HG03565 (cell line): ENCODE data around the gene SND1.

Experiments used
- ATAC-seq: cut with Tn5 transposase; IDR thresholded peaks from one replicate; pipeline ENCODE4 v1.9.1; 2021; ENCODE audit warnings: mild to moderate bottlenecking, moderate library complexity; ENCODE audit not compliant: unreplicated experiment

The SND1 gene

DNA sequence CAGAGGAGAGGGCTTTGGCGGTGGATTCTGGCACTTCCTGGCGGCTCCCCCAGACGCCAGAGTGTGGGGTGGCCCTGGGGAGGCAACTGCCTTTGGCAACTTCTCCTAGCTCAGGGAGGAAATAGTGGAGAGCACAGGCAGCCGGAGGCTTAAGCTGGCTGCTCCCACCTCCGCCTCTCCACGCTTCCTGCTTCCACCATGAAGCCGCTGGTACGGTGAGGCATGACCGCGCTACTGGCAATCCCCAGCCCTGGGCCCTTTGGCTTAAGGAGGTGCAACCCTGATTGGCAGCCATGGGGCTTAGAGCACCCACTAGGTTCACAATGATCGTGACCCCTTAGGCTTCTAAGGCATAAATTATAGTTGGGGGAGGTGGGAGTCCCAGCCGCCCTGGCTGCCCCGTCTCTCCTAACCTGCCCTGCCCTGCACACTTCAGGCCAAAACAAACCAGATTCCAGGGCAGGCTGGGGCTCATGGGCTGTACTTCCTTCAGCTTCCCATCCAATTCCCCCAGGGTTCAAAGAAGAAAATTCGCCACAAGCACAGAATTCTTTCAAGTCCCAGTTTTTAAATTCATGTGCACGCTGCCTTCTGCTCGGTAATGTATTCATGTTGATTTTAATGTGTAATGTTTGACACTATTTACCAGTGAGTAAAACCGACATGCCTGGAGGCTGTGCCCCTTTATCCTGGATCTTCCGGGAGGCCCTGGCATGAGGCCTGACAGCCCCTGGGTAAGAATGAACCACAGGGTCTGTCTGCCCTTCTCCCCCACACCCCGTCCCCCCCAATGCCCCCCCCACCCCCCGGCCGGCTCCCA, 469.9 kb downstream of the SND1 start:
- ATAC-seq: no peak

DNA sequence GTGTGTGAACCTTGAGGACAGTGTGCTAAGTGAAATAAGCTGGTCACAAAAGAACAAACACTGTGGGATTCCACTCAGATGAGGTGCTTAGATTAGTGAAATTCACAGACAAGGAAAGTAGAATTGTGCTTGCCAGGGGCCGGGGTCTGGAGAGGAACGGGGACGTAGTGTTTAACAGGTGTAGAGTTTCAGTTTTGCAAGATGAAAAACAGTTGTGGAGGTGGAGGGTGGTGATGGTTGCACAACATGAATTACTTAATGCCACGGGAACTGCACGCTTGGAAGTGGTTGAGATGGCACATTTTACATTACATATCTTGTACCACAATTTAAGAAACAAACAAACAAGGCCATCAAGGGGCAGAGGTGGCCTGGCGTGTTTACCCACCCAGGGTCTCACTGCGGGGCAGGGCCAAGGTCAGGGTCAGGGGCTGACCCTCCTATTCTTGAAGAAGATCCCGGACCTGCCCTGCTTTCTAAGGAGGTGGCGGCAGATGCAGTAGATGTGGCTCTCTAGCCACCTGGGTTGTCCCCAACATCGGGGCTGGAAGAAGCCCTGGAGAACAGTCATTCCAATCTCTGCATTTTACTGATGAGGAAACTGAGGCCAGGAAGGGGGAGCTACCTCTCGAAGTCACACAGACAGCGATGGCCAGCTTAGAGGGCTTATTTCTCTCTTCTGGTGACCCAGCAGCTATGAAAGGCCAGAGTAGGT, 470.7 kb downstream of the SND1 start:
- ATAC-seq: no peak

DNA sequence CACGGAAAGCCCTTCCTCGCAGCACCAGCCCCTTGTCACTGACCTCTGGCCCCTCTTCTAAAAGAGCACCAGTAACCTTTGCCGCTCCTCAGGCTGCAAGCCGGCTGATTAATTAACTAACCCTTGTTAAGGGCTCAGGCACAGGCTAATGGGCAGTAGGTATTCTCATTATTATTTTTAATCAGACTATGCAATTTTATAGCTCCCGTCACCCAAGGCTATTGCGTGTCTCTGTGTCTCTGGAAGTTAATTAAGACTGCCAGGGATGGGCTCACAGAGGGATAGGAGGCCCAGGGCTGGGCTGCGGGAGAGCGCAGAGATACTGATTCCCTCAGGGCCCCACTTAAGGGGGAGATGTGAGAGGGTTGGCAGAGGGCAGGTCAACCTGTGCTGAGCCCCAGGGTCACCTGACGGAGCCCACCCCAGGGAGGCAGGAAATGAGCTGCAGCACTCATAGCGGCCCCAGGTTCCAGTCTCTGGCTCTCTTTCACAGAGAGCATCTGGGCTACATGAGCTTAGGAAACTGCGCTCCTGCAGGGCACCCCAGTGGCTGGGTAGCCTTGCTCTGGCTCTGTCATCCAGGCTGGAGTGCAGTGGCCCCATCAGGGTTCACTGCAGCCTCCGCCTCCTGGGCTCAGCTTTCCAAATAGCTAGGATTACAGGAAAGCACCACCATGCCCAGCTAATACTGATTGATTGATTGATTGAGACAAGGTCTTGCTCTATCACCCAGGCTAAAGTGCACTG, 471.5 kb downstream of the SND1 start:
- no peak for ATAC-seq

DNA sequence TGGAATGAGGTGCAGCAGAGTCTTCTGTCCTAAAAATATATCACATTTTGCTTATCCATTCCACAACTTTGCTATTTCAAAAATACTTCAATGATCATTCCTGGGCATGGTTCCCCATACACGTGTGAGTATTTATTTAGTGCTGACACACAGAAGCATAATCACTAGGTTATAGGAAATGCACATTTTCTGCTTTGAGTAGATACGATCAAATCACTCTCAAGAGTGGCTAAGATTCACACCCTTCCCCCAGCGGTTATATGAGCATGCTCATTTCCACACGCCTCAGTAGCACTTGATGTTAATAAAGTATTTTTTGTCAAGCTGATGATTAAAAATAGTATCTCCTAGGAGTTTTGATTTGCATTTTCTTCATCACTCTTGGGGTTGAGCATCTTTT, 472.8 kb downstream of the SND1 start:
- ATAC-seq: no peak

DNA sequence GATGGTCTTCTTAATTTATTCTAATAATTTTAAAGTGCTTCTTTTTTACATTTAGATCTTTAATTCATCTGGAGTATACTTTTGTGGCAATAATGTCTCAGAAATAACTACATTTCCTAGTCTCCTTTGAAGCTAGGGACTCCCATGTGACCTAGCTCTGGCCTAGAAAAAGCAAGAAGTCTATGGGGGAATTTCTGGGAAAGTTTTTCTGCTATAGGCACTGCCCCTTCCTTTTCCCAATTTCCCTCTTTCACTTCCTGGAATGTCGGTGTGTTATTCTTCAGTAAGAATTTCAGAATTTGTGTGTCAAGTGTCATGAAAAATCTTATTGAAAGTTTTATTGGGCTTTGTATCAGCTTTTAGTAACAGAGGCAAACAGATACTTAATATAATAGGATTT, 473.8 kb downstream of the SND1 start:
- no peak for ATAC-seq

DNA sequence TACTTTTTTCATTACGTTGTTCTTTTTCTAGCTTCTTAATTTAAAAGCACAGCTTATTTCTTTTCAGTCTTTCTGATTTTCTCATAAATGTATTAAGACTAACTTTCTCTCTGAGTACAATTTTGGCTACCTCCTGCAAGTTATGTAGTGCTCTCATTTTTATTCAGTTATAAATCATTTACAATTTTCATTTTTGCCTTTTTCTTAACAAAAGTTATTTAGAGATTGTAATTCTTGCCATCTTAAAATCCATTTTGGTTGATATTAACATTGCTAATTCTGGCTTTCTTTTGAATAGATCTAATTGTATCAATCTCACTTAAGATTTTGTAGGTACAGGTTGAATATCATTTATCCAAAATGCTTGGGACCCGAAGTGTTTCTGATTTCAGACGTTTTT, 476.4 kb downstream of the SND1 start:
- no peak for ATAC-seq

DNA sequence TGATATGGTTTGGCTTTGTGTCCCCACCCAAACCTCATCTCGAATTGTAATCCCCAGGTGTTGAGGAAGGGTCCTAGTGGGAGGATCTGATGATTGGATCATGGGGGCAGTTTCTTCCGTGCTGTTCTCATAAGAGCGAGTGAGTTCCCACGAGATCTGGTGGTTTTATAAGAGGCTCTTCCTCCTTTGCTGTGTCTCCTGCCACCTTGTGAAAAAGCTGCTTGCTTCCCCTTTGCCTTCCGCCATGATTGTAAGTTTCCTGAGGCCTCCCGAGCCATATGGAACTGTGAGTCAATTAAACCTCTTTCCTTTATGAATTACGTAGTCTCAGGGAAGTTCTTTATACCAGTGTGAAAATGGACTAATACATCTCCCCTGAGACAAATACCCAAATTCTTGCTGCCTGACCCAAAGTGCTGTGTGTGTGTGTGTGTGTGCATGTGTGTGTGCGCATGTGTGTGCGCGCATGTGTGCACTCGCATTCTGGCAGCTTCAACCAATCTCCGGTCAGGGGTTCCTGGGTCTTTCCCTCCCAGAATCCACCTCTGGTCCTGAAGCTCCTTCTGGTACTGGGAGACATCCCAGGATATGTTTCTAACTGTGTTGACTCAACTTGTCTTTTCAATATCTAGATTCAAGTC, 477.4 kb downstream of the SND1 start:
- no peak for ATAC-seq

DNA sequence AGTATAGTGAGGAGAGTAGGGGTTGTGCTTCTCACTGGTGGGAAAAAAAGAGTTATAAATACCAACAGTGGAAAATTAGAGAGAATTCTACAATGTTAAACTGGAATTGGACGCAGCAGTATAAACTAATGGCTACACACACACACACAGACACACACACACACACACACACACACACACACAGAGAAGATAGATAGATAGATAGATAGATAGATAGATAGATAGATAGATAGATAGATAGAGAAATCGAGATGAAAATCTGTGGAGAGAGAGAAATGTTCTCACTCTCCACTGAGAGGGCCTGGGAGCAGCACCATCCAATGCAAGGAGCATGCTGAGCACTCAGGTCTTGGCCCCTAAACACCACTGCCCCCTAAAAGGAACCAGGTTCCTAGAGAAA, 479.1 kb downstream of the SND1 start:
- no peak for ATAC-seq

DNA sequence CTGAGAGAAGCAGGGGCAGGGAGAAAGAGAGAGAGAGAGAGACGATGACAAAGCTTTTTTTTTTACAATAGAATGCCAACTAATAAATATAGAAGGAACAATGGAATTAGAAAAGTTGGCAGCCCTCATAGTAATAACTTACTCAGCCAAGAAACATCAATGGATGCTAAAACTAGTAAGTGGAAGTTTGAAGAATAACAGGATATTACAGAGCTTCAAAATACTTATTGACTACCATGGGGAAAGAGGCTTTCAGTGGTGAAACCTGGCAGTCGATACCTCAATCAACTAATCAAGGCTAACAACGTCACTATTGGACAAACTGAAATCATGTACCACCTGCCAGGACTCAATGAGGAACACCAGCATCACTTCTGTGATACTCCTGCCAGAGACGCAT, 479.7 kb downstream of the SND1 start:
- ATAC-seq: no peak

DNA sequence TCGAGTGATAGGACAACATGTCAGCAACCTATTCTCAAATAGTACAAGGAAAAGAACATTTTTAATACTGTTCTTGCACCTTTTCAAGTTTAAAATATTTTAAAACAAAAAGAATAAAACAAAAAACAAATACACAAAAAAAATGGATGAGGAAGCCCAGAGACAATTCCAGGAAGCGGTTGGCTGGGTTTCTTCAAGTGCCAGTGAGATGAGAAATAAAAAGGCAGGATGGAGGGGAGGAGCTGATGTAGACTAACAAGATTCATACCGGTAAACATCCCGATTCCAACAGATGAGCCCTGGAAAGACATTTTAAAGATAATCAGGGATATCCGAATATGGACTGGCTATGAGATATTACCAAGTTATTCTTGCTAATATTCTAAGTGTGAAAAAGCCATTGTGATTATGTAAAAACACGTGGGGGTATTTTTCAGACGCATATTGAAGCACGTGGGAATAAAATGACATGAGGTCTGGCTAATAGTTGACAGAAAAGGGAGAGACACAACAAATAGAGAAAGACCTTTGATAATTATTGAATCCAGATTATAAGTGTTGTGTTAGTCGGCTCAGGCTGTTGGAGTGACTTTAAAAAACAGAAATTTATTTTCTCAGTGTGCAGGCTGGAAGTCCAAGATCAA, 480.6 kb downstream of the SND1 start:
- ATAC-seq: no peak

DNA sequence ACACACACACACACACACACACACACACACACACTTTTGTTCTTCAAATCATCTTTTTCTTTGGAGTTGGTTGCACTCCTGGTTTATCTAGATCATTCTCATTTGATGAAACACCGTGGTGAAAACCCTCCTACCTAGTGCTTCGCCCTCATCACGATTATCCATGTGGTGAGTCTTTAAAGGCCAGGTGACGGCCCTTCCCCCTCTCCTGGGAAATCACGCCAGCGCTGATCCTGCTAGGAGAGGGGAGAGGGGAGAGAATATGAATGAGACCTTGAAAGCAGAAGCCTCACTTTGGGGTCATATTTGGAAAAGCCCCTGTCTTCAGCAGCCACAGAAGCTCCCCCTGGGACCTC, 483.1 kb downstream of the SND1 start:
- ATAC-seq: no peak

DNA sequence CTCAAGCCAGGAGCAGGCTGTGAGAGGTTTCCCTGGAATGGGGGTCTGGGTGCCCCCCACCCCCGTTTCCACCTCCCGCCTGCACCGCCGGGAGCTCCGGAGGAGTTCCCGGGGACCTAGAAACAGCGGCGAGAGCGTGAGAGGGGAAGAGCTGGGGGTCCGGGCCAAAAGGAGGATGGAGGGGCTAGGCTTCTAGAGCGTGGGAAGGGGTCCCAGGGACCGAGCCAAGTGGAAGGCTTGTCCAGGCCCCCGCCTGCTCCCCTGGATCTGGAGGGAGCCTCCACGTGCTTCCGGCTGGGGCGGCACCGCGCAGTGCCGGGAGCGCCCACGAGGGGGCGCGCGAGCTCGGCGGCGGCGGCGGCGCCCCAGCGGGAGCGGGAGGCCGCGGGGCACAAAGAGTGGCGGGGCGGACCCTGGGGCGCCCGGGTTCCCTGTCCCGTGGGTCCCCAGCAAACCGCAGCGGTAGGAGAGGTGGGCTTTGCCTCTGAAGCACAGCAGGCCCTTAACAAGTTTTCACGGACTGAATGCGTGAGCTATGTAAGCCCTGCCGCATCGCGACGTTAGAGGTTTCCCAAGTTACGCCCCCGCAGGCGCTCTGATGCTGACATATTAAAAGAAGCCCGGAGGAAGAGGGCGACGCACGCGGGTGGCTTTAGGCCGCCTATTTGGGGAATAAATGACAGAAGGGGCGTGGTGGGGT, 483.7 kb downstream of the SND1 start:
- ATAC-seq: peak; percentile 78

DNA sequence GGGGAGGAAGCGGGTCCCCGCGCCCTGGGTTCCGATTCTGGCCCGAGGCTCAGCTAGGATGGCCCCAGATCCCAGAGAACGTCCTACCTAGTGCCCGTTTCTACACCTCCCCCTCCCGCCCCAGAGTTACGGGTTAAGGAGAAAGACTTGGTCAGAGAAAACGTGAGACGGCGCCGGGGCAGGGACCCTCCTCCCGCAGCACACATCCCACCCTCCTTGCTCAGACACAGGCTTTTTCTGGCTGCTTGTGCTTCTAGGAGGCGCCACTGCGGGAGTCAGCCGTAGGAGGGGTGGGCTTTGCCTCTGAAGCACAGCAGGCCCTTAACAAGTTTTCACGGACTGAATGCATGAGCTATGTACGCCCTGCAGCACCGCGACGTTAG, 484.2 kb downstream of the SND1 start:
- no peak for ATAC-seq

DNA sequence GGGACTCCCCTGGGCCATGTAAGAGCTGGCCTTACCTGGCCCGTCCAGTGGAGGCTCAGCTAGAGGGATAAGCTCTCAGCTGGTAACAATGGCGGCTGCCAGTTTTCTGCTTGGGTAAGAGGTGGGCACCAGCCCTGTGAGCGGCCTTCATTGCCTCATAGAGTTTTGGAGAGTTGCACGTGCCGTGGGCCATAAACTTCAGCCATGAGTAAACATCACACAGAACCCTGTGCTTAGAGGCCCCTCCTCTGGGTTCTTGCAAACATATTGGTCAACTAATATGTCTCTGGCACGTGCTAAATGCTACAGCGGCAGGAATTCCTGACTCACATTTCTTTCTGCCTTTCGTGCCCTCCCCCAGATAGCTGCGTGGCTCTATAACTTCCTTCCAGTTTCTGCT, 485.2 kb downstream of the SND1 start:
- no peak for ATAC-seq

DNA sequence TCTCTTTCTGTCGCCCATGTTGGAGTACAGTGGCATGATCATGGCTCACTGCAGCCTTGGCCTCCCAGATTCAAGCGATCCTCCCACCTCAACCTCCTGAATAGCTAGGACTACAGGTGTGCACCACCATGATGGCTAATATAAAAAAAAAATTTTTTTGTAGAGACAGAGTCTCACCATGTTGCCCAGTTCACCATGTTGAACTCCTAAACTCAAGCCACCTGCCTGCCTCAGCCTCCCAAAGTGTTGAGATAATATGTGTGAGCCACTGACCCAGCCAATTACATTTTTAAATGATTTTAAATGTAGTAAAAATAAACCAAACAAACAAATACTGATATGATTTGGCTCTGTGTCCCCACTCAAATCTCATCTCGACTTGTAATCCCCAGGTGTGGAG, 487.4 kb downstream of the SND1 start:
- ATAC-seq: no peak

DNA sequence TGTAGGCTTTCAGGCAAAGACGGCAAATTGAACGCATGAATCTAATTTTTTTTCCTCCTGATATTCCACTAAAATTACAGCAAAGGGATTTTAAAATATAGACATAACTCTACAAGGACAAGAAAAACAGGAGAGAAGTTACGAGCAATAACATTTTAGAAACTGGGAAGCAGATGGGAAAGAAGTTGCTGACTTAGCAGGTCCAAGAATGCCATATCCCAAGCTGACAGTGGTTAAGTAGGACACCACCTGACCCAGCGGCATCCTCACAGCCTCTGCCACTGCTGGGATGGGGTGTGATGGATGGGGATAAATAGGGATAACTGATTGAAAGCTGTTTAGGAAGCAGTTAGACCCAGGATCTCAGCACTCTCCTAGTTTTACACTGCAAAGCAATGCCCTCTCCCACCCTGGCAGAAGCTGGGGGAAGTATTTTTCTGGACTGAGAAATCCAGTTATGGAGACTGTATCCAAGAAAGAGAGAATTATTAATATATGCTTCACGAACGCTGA, 489.7 kb downstream of the SND1 start:
- no peak for ATAC-seq
